GM19452 (cell line): ENCODE results near the gene PIK3C2B.
A peak's percentile ranks its signal among the peaks of the same experiment; 100 is the strongest.
"Not testable (repeated sequence)": the region's sequence is repeated elsewhere in the genome, so short reads cannot be mapped to it uniquely, and the experiment has no call there.

ENCODE experiments used
- ATAC-seq: cut with Tn5 transposase; IDR thresholded peaks from one replicate; pipeline ENCODE4 v1.9.1; 2021; ENCODE audit not compliant: unreplicated experiment

PIK3C2B gene, protein sequence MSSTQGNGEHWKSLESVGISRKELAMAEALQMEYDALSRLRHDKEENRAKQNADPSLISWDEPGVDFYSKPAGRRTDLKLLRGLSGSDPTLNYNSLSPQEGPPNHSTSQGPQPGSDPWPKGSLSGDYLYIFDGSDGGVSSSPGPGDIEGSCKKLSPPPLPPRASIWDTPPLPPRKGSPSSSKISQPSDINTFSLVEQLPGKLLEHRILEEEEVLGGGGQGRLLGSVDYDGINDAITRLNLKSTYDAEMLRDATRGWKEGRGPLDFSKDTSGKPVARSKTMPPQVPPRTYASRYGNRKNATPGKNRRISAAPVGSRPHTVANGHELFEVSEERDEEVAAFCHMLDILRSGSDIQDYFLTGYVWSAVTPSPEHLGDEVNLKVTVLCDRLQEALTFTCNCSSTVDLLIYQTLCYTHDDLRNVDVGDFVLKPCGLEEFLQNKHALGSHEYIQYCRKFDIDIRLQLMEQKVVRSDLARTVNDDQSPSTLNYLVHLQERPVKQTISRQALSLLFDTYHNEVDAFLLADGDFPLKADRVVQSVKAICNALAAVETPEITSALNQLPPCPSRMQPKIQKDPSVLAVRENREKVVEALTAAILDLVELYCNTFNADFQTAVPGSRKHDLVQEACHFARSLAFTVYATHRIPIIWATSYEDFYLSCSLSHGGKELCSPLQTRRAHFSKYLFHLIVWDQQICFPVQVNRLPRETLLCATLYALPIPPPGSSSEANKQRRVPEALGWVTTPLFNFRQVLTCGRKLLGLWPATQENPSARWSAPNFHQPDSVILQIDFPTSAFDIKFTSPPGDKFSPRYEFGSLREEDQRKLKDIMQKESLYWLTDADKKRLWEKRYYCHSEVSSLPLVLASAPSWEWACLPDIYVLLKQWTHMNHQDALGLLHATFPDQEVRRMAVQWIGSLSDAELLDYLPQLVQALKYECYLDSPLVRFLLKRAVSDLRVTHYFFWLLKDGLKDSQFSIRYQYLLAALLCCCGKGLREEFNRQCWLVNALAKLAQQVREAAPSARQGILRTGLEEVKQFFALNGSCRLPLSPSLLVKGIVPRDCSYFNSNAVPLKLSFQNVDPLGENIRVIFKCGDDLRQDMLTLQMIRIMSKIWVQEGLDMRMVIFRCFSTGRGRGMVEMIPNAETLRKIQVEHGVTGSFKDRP (N-terminal part only)

DNA sequence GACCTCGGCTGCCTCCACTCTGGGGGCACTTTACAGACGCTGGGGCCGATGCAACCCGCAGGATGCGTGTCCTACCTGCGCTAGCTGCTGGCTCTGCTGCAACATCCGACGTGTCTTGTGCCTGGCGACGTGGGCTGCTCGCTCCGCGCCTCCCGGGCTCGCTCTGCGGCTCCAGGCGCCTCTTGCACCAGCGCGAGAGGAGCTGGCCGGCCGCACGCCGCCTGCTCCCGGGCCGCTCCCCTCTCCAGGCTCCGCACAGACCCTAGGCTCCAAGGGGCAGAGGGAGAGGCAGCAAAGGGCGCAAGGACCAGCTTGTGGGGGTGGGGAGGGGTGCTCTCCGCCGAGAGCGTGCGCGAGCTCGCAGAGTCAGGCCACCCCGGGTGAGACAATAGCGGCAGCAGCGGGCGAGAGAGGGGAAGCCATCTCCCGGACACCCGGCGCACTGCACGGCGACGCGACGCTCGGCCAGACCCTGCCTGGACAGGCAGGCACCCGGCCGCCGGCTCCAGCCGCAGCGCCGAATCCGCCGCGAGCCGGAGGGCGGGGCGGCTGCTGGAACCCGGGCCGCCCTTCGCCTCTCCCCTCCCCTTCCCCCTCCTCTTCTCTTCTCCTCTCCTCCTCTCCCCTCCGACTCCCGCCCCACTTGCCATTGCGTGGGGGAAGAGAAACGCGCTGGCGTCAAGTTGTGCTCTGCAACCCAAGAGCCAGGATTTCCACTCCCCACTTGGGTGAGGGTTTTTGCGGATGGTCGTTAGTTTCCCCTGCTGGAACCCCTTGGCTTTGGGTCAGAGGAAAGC, at the start of gene PIK3C2B:
Gene PIK3C2B, minus strand, starts transcription at position 525 of the 797 bp plus-strand sequence. CDS start 25,003 bp downstream, outside the sequence.
- peak; percentile 79 for ATAC-seq

DNA sequence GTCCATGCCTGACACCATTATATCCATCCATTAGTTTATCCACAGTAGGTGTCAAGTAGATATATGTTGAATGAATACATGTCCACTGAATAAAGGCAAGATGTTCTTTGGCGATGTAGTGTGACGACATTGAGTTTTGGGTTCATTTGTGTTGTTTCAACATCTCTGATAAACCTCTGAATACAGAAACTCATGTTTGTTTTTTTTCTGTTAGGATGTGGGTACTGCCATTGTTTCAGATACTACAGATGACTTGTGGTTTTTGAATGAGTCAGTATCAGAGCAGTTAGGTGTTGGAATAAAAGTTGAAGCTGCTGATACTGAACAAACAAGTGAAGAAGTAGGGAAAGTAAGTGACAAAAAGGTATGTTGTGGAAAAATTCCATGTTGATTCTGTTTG, 49.7 kb upstream of the PIK3C2B start:
- peak; percentile 51 for ATAC-seq

DNA sequence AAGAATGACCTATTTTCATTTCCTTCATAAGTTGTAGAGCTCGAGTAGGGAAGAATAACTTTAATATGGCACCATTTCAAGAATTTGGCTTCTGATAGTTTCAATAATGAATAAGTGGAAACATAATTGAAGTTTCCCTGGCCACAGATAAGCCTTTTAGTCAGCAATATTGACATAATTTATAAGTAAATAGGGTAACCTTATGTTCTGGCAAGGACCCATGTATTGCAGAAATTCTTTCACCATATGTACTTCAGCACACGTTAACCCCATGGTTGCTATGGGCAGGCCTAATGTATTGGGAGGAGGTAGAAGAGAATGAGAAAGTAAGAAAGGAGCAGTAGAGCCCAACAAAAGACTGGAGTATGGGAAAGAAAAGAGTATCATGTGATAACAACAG, 47.0 kb upstream of the PIK3C2B start:
- no peak for ATAC-seq

DNA sequence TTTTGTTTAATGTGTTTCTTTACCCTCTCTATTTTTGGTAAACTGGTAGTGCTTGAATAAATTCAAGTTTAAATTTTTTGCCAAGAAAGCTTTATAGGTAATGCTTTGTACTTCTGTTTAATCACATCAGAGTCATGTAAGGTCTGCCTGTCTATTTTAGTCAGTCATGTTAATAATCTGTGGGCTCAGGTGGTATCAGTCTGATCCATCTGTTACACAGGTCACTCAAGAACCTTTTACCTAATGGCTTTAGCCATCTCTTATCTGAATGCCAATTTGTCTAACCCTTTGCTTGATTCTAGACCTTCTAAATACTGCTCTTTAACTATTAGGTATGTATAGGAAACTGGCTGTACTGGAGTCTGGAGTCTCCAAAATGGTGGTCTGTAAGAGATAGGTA, 38.2 kb upstream of the PIK3C2B start:
- no peak for ATAC-seq

DNA sequence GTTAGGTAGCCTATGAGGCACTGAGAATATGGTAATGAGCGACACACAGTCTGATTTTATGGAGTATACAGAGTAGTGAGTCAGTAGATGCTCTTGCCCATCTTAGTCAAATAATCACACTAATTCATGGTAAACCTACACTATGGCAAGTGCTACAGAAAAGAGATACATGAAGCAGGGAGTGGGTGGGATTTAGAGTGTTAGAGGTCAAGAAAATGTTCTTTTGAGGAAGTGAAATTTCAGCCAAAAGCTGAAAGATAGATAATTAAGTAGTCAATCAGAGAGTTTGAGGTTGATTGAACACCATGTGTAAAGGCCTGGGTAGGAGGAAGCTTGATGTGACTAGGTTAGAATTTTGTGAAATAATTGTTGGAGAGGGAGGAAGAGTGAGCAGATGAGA, 36.3 kb upstream of the PIK3C2B start:
- ATAC-seq, result peak; percentile 90

DNA sequence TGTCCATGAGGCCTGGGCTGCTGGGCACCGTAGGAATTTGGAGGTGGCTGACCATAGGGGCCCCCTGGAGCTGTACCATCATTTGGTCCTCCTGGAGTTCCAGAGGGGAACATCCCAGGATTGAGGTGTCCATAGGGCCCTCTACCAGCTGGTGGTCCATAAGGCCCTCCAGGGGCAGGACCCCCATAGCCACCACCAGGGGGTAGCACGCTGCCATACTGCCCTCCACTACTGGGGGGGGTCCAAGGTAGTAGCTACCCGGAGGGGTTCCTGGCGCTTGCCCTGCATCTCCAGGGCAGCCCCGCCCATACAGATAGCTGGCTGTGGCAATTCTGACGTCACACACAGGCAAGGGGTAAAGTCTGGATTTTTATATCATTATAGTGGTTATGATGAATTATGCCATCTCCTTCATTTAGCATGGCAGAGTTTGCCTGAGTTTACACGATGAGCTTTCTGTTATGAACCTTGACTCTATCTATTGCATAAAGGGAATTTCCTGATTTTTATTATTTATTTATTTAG, 34.8 kb upstream of the PIK3C2B start:
- no peak for ATAC-seq

DNA sequence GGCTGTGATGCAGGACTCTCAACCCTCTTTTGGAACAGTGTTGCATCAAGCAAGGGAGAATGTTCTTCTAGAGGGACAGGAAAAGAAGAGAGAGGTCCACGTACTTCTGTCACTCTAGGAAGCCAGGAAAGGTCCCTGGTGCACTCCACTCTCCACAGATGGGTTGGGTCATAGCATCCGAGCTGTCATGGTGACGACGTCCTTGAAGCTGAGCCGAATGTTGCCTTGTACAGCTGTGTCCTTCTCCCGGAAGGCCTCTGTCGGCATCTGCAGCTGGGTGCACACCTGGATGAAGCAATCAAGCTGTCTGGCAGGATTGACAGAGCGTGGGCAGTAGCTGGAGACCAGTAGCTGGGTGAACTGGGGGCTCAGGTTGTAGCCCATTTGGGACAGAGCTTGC, 34.1 kb upstream of the PIK3C2B start:
- no peak for ATAC-seq

DNA sequence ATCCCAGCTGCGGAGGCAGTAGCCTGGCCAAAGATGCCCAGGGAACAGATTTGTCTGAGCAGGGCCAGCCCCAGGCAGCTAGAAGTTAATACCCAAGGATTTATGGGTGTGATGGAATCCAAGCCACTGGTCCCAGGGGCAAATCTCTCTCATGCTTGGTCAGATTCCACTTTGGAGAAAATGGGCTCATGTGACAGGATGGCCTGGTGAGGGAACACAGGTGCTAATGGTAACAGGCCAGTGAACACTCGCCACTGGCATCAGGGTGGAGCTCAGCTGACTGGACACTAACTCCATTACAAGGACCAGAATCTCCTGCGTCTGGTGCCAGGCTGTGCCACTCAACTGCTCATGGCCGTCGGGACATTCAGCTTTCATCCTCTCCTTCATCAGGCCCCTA, 33.6 kb upstream of the PIK3C2B start:
- ATAC-seq, result no peak

DNA sequence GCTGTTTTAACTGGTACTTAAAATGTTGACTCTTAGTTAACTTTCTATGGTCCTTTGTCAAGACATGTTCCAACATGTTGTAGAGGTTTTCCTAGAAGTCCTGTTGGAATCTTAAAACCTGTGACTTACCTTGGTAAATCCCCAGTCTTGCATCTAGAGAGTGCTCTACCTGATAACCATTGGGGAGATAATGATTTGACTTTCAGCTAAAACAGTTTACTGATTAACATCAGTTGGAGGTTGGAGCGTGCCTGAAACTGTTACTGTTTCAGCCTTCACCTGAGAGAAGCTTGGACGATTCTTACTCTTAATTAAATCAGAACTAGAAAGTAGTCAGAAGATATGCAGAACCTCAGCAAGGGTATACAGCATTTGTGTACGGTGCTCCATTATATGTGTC, 30.4 kb upstream of the PIK3C2B start:
- no peak for ATAC-seq

DNA sequence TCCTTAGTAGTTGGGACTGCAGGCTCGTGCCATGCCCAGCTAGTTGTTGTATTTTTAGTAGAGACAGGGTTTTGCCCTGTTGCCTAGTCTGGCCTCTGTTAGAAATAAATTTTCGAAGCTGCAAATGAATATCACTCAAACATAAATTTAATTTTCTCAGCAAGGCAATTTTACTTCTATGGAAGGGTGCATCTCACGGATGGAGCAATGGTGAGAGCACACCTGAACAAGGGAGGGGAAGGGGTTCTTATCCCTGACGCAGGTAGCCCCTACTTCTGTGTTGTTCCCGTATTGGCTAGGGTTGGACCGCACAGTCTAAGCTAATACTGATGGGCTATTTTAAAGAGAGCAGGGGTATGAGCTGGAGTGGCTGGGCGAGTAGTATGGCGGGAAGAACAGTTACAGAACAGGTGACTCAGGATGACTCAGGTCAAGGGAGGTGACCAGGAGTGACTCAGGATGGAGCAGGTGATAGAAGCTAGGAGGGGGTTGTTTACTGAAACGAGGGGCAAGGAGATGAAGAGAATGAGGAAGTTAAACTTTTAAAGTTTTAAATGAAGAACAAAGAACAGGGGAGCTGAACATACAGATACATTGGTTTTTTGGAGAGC, 29.1 kb upstream of the PIK3C2B start:
- no peak for ATAC-seq

DNA sequence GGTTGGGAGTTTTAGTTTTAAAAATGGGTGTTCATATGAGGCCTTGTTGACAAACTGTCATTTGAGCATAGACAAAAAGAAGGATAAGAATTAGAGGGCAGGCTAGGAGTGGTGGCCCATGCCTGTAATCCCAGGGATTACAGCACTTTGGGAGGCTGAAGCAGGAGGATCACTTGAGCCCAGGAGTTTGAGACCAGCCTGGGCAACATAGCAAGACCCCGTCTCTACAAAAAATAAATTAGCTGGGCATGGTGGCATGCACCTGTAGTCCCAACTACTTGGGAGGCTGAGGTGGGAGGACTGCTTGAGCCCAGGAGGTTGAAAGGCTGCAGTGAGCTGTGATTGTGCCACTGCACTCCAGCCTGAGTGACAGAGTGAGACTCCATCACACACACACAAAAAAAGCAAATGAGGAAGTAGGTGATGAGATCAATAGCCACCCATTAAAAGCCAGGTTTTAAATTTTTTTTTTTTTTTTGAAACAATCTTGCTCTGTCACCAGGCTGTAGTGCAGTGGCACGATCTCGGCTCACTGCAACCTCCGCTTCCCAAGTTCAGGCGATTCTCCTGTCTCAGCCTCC, 27.4 kb upstream of the PIK3C2B start:
- not testable (repeated sequence) for ATAC-seq

DNA sequence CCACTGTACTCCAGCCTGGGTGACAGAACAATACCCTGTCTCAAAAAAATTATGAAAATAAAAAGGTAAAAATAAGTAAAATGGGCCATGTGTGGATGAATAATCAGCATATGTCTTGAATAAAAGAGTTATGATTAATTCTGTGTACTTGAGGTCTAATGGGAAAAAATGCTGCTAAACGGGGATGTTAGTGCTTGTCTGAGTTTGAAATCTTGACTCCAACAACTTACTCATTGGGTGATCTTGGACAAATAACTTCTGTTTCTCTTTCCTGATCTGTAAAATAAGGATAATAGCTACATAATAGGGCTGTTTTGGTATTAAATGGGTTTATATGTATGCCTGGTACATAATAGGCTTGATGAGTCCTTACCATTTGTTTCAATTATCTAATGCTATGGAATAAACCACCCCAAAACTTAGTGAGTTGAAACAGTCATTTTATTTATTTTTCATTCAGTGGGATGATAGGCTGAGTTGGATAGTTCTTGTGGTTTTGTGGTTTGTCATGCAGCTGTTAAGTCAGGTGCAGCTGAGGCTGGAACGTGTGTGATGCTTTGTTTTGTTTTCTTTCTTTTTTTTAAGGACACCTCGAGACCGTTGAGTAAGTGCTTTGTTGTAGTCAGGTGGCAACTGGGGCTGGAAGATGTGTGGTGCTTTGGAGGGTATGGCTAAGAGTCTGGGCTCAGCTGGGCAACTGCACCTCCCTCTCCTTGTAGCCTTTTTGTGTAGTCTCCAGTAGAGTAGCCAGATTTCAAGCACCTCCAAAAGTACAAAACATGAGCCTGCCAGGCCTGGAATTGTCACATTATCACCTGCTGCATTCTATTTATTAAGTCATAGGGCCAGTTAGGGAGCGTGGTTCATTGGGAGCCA, 26.5 kb upstream of the PIK3C2B start:
- peak; percentile 44 for ATAC-seq

DNA sequence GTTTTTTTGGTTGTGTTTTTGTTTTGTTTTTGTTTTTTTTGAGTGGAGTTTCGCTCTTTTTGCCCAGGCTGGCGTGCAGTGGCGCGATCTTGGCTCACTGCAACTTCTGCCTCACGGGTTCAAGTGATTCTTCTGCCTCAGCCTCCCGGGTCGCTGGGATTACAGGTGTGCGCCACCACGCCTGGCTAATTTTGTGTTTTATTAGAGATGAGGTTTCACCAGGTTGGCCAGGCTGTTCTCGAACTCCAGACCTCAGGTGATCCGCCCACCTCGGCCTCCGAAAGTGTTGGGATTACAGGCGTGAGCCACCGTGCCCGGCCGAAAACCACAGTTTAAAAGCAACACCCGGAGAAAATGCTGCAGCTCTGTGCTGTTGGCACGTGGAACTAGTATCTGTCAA, 22.8 kb upstream of the PIK3C2B start:
- not testable (repeated sequence) for ATAC-seq

DNA sequence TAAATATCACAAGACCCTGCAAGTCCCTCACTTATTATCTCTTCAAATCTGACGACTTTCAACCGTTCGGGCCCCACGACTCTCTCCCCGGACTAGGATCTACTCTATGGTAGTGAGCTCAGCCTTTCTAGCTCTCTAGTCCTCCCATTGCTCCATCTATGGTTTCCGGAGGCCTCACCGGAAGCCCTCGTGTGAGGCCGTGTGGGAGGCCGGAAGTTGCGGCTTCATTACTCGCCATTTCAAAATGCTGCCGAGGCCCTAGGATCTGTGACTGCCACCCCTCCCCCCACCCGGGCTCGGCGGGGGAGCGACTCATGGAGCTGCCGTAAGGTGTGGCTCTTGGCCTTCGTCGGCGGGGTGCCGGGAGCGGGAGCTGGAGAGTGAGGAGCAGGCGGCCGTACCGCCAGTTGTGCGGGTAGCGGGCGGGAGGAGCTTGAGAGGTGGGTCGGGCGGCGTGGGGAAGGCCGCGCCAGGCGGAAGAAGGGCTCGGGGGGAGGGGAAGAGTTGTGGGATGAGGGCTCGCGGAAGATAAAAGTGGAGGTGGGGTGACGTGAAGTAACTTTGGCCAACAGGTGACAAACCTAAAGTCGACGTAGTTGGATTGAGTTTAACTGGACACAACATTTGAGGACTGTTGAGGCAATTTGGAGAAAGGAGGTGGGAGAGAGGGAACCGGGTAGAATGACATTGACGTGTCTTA, 21.7 kb upstream of the PIK3C2B start, which contains the start of gene MDM4:
Gene MDM4, plus strand, starts transcription at position 227 of the 700 bp plus-strand sequence. CDS start 9,113 bp downstream, outside the sequence.
- peak; percentile 74 for ATAC-seq

DNA sequence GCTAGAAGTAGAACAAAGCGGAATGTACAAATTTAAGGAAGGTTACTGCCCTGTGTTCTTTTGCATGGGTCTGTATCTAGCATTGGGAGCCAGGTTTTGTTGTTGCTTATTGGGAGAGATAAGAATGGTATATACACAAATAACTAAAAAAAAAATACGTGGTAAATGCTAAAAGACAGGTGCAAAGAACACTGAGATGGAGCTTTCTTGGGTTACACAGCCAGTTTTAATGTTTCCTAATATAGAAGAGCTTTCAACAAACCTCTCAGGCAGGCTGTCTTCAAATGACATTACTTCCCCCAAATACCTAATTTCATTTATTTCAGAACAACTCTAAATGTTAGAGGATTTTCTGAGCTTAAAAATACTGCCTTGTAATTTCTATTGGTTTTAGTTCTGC, 20.2 kb upstream of the PIK3C2B start:
- ATAC-seq, result no peak

DNA sequence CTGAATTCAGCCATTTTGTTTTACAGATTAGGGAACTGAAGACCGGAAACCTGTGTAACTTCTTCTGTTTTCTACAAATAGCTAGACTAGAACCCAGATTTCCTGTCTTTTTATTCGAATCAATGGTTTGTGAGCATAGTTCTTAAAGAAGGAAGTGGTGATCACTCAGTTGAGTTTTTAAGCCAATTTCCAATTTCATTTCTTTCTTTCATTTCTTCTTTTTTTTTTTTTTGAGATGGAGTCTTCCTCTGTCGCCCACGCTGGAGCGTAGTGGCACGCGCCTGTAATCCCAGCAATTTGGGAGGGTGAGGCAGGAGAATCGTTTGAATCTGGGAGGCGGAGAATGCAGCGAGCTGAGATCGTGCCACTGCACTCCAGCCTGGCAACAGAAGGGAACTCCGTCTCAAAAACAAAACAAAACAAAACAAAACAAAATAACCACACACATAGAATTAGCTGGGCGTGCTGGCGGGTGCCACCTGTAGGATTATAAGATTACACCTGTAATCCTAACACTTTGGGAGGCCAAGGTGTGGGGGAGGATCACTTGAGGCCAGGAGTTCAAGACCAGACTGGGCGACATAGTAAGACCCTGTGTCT, 18.6 kb upstream of the PIK3C2B start:
- ATAC-seq, result peak; percentile 39

DNA sequence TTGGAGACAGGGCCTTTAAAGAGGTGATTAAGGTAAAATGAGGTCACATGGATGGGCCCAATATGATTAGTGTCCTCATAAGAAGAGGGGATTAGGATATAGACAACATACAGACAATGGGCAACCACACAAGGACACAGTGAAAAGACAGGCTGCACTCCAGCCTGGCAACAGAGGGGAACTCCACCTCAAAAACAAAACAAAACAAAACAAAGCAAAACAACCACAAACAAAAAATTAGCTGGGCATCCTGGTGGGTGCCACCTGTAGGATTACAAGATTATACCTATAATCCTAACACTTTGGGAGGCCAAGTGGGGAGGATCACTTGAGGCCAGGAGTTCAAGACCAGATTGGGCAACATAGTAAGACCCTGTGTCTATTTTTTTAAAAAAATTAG, 16.8 kb upstream of the PIK3C2B start:
- no peak for ATAC-seq
